Suppressor macrophage treated with lipopolysaccharide for 4 hours (primary cell): ENCODE data around the gene SLC35F3.
A peak's percentile ranks its signal among the peaks of the same experiment; 100 is the strongest.
"Not testable (repeated sequence)": the region's sequence is repeated elsewhere in the genome, so short reads cannot be mapped to it uniquely, and the experiment has no call there.

Experiments
- DNase-seq: peaks from one replicate; pipeline ENCODE4 v3.0.0-alpha.2; 2020

Gene SLC35F3

DNA sequence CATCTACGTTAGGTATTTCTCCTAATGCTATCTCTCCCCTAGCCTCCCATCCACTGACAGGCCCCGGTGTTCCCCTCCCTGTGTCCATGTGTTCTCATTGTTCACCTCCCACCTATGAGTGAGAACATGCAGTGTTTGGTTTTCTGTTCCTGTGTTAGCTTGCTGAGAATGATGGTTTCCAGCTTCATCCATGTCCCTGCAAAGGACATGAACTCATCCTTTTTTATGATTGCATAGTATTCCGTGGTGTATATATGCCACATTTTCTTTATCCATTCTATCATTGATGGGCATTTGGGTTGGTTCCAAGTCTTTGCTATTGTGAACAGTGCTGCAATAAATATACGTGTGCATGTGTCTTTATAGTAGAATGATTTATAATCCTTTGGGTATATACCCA lies 247.9 kb downstream of the SLC35F3 start:
- not testable (repeated sequence) for DNase-seq

DNA sequence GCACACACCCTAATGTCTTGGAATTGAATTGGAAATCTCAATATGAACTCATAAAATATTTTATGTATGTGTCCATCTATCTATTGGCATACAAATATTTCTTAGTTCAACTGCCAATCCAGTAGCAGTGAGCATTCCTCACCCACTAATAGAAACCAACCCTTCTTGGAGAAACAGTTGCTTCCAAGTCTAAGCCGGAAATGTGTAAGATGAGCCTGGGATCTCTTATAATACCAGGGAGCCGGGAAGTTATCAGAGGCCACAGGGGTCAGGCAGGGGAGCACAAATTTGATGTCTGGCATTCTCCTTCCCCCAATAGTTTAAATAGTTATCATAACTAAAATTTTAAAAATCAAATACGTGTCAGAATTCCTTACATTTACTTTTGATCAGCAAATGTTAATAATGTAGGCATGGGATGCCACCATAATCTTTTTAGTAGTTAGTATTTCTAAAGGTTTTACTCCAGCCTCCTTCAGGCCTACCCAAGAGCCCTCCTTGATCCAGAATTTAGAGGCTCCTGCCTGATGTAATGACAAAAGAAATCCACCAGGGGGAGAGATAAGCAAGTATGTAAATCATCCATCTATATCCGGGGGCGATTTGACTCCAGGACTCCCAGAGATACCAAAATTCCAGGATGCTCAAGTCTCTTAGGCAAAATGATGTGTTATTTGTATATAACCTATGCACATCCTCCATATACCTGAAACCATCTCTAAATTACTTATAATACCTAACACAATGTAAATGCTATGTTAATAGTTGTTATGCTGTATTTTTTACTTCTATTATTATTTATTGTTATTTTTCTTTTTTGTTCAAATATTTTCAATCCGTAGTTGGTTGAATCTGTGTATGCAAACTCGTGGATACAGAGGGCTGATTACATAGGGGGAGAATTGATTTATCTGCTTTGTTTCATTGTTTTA lies 250.1 kb downstream of the SLC35F3 start:
- DNase-seq = peak; percentile 78

DNA sequence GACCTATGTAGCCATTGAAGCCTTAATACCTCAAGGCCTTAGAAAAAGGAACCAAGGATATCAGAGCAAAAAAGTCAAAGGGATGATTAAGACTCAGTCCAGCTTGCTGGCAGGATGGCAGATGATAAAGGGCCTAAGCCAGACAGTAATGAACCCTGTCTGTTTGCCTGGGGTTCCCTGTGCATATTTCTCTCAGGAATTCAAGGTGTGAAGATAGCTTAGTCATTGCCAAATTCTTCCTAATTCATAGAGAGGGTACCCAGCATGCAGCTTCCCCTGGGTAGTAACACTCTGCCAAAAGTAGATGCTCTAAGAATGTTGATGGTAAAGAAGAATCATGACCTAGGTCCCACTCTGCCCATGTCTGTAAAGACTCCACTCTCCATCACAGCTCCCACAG lies 258.2 kb downstream of the SLC35F3 start:
- no peak for DNase-seq

DNA sequence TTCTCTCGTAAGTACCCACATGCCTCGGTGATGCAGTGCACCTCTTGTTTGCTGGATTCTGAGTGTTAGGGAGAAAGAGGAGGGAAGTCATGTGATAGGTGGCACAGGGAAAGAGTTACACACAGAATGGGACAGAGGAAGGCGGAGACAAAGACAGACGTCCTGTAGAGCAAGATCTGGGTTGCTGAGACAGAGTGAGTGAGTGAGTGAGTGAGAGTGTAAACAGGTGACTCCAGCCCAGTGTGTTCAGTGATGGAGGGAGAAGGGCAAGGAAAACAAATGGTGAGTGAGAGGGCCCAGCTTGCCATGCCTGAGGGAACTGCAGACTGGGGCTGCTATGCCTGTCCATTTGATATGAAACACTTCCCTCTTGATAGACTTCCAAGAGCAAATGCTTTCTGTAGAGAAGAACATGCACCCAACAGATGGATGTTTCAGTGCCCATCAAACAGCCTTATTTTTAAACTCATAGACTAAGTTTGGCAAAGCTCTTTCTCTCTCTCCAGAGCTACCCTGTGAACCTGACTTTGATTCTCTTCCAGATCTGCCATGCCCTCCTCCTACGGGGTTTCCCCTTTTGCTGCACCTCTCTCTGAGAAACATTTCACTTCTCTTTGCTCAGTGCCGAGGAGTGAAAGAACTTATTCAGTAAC lies 258.9 kb downstream of the SLC35F3 start:
- DNase-seq = no peak

DNA sequence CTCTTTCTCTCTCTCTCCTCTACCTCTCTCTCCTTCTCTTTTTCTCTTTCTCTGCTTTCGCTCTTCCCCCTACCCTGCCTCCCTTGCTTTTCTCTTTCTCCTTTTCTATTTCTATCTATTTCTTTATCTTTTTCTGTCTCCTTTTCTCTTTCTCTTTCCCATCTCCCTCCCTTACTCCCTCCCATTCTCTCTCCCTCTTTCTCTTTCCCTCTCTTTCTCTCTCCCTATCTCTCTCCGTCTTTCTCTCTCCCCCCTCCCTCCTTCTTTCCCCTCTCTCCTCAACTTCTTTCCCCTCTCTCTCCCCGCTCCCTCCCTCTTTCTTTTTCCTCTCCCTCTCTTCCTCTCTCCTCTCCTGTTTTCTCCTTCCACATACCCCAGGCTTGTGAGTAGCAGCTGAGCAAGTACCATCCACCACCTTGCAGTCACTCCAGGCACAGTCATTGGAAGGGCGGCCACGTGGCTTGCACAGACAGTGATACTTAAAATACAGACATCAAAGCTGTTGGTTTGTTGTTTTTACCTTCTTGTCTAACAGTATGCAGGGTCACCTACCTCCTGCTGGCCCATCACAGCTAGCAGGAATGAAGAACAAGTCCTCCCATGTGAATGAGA lies 259.7 kb downstream of the SLC35F3 start:
- no peak for DNase-seq

DNA sequence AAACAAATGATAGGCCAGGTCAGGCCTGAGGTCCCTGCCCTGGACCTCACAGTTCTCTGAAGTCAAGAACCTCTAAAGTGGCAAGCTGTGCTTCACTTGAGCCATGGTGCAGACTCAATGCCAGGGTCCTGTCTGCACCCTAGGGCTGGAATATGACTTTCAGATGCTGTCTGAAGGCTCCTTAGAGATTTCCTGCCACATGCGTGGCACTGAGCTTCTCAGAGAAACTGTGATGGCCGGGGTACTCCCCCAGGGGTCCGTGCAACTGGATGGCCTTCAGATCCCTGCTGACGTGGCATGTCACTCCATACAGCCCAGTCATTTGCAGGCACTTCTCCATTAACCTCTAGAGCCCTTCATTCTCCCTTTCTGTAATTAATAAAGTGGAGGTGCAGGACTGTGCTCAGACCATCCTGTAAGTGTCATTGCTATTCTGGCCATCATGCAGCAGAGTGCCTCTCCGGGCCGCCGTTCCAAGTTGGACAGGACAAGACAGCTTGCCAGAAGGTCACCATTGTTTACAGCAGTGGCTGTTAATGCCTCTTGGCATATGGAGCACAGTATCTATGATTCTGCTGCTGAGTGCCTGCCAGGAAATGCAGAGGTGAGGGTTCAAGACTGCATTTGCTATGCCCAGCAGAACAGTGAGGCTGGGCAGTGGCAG lies 263.7 kb downstream of the SLC35F3 start:
- no peak for DNase-seq

DNA sequence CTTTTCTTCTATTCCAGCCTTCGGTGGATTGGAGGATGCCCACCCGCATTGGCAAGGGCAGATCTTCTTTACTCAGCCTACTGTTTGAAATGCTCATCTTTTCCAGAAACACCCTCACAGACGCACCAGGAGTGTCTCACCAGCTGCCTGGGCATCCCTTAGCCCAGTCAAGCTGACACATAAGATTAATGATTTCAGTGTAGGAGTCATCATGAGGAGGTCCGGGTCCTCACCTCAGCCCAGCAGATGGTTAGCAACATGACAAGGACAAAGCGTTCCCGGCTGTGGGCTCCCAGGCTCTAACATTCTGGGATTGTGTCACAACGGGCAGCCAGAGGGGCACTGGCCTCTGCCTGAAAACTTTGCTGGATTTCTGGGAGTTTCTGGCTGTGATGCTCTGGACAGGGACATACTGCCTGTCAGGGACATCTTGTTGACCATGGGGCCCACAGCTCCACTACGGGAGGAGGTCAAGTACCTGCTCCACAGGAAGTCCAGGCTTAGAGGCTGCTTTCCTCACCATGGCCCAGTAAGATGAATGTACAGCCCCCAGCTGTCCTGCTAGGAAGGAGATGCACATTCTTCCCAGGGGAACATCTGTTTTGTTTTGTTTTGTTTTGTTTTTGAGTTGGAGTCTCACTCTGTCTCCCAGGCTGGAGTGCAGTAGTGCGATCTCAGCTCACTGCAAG lies 264.8 kb downstream of the SLC35F3 start:
- DNase-seq = no peak

DNA sequence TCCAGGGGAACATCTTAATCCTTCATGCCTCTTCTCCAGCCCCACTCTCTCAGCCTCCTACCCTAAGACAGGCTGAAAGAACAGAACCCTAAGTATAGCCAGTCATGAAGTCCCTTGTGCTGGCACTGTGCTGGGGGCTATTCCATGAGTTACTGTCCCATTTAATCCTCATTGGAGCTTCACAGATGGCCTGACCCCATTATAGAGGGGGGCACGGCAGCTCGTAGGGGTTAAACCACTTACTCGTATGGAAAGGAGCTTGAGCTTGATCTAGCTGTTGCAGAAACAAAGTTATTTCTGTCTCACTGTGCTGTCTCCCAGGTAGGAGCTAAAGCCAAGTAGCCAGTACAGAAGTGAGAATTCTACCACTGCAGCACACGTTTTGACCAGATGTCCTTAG lies 265.6 kb downstream of the SLC35F3 start:
- no peak for DNase-seq

DNA sequence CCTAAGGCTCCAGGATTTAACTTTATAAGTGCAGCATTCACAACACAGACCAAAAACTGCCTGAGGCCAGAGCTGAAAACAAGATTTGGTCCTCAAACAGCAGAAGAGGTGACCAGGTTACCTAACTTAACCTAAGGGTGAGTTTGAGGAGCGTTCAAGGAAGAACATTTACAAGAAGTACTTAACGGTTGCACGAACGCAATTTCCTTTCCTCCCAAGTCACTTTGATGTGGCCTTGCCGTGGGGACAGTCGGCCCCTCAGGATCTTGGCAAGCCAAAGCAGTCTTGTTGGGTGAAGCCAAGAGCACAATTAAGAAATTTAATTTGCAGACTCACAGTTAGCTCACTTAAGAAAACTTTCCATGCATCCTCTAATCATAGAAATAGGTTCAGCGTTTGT lies 266.1 kb downstream of the SLC35F3 start:
- DNase-seq = no peak

DNA sequence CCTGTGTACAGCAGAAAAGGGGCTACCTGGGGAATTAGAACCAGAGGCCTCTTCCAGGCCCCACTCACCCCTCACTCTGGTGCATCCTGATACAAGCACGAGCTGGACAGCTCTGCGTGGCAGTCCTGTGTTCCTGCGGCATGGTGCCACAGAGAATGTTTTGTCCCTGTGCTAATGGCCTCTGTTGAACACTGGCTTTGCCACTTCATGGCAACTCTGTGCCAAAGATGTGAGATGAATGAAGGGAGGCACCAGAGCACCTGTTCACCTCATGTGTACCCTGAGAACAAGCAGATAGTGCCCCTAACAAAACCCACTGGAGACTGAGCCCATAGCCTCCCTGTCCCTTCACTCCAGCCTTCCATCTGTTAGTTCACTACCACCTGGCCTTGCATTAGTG lies 269.5 kb downstream of the SLC35F3 start:
- no peak for DNase-seq

DNA sequence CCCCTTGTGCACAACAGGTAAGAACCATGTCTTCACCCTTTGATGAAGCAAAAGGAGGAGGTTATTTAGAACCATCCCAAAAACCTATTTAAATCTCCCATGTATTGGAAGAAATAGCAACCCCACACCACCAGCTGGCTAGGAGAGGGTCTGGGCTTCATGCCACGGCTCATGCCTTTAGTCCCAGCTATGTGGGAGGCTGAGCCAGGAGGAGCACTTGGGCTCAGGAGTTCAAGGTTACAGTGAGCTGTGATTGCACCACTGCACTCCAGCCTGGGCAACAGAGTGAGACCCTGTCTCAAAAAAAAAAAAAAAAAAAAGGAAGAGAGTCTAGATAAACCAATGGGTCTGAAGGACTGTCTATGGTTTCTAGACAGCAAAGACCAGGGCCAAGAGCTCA lies 270.9 kb downstream of the SLC35F3 start:
- DNase-seq = no peak

DNA sequence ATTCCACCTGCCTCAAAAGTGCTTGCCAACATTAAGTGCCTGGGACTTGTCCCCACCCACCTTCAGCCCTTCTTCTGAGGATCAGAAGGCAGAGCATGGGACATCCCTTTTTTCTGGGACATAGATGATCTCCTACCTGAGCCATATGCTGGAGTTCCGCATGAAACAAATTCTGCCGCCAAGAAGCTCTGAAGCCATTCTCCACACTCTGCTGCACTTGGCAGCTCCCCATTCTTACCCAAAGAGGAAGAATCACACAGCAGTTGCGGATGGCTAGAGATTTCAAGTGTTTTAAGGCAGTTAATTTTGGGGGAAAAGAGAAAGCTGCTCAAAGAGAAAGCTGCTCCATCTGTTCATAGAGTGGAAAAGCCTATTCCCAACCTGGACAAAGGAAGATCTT lies 271.5 kb downstream of the SLC35F3 start:
- DNase-seq = no peak

DNA sequence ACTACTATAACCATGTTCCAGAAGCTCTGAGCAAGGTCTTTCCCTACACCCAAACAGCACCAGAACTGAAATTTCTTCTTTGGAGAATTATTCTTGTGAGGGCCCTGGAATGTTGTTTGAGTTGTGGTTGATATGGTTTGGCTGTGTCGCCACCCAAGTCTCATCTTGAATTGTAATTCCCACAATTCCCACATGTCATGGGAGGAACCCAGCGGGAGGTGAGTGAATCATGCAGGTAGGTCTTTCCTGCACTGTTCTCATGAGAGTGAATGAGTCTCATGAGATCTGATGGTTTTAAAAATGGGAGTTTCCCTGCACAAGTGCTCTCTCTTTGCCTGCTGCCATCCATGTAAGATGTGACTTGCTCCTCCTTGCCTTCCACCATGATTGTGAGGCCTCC lies 272.4 kb downstream of the SLC35F3 start:
- DNase-seq = not testable (repeated sequence)

DNA sequence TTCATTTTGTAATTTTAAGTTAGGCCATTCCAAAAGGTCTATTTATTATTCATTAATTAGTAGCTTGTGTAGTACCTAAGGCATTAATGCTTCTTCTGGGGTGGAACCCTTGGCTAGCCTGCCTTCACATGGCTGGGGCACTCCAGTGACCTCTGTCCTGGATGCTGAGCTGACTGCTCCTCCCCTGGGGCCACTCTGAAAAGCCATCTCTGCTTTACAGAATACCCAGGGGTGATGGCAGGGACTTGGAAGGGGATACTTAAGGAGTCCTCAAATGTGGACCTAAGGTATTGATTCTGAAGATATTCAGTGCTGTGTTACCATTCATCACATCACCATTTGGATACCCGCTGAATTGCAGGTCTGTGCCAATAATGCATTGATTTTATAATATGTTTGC lies 281.0 kb downstream of the SLC35F3 start:
- DNase-seq = no peak

DNA sequence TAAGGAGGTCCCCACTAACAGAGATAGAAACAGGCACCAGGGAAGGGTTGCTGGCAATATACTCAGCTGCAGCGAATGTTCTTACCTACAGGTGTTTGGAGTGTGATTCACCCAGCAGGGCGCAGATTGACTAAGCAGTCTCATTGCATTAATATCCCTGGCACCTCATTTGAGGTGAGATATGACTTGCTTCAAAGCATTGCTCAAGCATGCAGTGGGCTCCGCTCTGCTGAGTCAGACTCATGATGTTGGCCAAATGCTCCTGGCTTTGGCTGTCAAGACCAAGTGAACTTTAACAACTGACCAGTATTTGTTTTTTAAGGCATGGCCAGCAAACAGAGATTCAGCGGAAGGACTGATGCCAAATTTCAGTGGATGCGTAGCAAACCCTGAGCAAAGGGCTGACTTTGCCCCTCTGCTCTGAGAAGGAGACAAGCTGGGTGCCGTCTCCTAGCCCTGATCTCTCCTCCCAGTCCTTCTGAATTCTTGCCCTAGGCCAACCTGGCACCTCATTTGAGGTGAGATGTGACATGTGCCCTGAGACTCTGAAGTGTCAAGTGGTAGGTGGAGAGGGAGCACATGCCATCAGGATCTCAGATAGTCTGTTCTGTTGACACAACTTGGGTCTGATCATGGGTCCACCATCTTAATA lies 281.7 kb downstream of the SLC35F3 start:
- no peak for DNase-seq

DNA sequence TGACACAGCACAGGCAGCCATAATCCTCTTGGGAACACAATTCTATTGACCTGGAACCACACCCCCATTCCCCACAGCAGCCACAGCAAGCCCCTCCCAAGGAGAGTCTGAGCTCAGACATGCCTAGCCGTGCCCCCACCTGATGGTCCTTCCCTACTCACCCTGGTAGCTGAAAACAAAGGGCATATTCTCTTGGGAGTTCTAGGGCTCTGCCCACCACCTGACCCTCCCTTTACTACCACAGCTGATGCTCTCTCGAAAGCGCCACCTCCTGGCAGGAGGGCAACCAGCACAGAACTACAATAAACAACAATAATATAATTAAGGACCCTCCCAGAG lies 283.9 kb downstream of the SLC35F3 start:
- DNase-seq = no peak

DNA sequence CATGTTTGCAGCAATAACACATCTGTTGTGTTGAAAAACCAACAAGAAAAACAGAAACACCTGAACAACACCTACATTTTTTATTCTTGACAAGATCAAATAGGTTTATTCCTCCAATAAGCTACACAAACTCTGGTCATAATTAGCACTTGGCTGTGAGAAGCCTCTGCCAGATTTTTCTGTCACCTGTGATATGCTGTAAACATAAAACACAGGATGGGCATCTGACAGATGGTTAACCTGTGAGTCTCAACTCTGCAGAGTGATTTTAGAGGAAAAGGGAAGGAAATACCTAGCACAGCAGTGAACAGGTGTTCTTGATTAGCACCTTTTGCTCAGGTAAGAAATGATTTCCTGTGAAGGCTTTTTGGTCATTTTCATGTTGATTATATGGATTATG lies 293.4 kb downstream of the SLC35F3 start:
- no peak for DNase-seq

DNA sequence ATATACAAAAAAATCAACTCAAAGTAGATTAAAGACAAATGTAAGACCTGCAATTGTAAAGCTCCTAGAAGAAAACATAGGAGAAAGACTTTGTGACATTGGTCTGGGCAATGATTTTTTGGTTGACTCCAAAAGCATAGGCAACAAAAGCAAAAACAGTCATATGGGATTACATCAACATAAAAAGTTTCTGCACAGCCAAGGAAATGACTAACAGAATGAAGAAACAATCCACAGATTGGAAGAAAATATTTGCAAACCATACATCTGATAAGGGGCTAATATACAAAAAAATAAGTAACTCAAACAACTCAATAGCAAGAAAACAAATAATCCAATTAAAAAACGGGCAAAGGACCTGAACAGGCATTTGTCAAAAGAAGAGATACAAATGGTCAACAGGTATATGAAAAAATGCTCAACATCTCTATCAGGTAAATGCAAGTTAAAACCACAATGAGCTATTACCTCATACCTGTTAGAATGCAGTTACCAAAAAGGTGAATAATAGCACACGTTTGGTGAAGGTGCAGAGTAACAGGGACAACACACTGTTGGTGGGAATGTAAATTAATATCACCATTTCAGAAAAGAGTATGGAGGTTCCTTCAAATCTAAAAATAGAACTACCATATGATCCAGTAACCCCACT lies 295.1 kb downstream of the SLC35F3 start:
- no peak for DNase-seq

DNA sequence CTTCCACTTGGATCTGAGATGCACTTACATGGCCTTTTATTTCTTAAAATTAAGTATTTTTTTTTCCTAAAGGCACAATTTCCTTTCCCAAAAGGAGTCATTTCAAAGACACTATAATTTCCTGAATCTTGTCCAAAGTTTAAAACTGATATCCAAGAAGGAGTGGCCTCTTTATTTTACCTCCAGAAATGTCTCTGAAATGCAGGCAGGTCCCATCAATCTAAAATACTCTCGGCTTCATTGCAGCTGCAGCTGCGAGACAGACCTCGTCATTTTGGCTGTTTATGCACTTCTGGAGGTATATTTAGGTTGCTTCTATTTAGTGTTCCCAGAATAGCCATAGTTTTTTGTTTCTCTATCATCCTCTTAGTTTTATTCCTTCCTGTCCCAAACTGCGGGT lies 296.1 kb downstream of the SLC35F3 start:
- DNase-seq = no peak

DNA sequence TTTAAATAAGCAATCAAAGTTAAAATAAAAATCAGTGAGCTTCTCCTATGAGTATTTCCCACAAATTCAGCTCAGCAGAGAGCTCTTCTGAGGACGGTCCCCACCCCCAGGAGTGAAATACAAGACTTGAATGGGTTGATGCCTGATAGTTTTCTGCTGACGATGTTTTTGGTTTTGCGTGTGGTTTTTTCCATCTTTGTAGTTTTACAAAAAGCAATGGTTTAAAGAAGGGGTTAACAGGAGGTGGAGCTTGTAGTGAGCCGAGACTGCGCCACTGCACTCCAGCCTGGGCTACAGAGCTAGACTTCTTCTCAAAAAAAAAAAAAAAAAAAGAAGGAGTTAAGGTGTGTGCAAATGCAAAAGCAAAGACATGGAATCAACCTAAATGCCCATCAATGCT lies 297.1 kb downstream of the SLC35F3 start:
- no peak for DNase-seq

DNA sequence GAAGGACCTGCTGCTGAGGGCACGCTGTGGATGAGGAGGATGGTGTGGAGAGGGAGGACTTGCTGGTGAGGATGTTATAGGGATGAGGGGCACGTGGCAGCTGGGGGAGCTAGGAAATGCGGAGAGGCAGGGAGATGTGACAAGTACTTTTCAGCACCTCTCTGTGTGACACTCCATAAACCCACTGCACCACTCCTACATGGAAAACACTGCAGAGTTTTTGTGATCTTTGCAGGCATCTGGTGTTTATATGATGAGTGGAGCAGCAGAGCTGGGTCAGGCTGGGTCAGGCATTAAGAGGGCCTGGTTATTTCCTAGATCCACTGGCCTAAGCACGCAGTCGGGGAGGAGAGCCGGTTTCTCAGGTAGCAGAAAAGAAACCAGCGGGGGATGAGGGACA lies 301.5 kb downstream of the SLC35F3 start:
- DNase-seq = no peak
